ENCODE data around the gene TSEN34. TPM values are rescaled to one million over a fixed set of nuclear protein-coding genes. Genes with fewer than 3 reads are reported as not detected.
"Not testable (repeated sequence)": the region's sequence is repeated elsewhere in the genome, so short reads cannot be mapped to it uniquely, and the experiment has no call there.

TSEN34 gene
- total RNA-seq, 1 experiment from 2014 or later: 103 TPM

GRCh38 chr19:54233941-54234340 is 42.8 kb downstream of the TSEN34 start:
- DNase-seq: no peak
- Histone ChIP-seq H3K36me3 (no peaks in the 10 kb centered on the region), H3K9me3 (peaks cover 4% of the 10 kb centered on the region; the same call in 1 of the 2 replicates), H3K27me3 (peaks cover 12% of the 10 kb centered on the region), H3K4me3 (no peak overlapping the region)

GRCh38 chr19:54239491-54240371 is 48.6 kb downstream of the TSEN34 start:
- not testable (repeated sequence) for H3K4me3 ChIP-seq, H3K9me3 ChIP-seq, DNase-seq, H3K27me3 ChIP-seq, H3K36me3 ChIP-seq

- DNase-seq, H3K36me3 ChIP-seq, H3K4me3 ChIP-seq, H3K9me3 ChIP-seq, H3K27me3 ChIP-seq: not testable (repeated sequence)
Observed at GRCh38 chr19:54240372-54241336, 49.5 kb downstream of the TSEN34 start.

GRCh38 chr19:54242234-54242633 is 51.1 kb downstream of the TSEN34 start:
- not testable (repeated sequence) for H3K4me3 ChIP-seq, DNase-seq, H3K27me3 ChIP-seq, H3K36me3 ChIP-seq, H3K9me3 ChIP-seq

GRCh38 chr19:54242646-54243045 is 51.5 kb downstream of the TSEN34 start, which contains the start of gene LILRA6:
Gene LILRA6, minus strand, starts transcription at chr19:54242790.
- not testable (repeated sequence) for H3K27me3 ChIP-seq, H3K9me3 ChIP-seq, H3K4me3 ChIP-seq, H3K36me3 ChIP-seq, DNase-seq

- not testable (repeated sequence) for H3K36me3 ChIP-seq, DNase-seq, H3K9me3 ChIP-seq
Observed at GRCh38 chr19:54243809-54244208, 52.7 kb downstream of the TSEN34 start.

More at GRCh38 chr19:54243809-54244208, 52.7 kb downstream of the TSEN34 start:
- not testable (repeated sequence) for H3K4me3 ChIP-seq, H3K27me3 ChIP-seq

Other genes with a start within 250 kb of the TSEN34 start
- gene CACNG8, start 228.4 kb upstream of the TSEN34 start, total RNA-seq (2014; rRNA removed; shearing (Covaris generic); ENCODE audit: low replicate concordance): 0.05 TPM in 1 of 2 replicates, not detected in the other
- gene CACNG6, start 199.7 kb upstream of the TSEN34 start, total RNA-seq (2014; rRNA removed; shearing (Covaris generic); ENCODE audit: low replicate concordance): 0.43 TPM in 1 of 2 replicates, not detected in the other
- gene VSTM1, start 127.4 kb upstream of the TSEN34 start, total RNA-seq (2014; rRNA removed; shearing (Covaris generic); ENCODE audit: low replicate concordance): not detected in 2 replicates
- not detected in 2 replicates for gene TARM1, start 109.9 kb upstream of the TSEN34 start, total RNA-seq (2014; rRNA removed; shearing (Covaris generic); ENCODE audit: low replicate concordance)
- not detected in 2 replicates for gene OSCAR, start 90.5 kb upstream of the TSEN34 start, total RNA-seq (2014; rRNA removed; shearing (Covaris generic); ENCODE audit: low replicate concordance)
- 4.8 and 23.1 TPM in 2 replicates for gene NDUFA3, start 88.5 kb upstream of the TSEN34 start, total RNA-seq (2014; rRNA removed; shearing (Covaris generic); ENCODE audit: low replicate concordance)
- 23.9 and 36.5 TPM in 2 replicates for gene TFPT, start 75.7 kb upstream of the TSEN34 start, total RNA-seq (2014; rRNA removed; shearing (Covaris generic); ENCODE audit: low replicate concordance)
- 88.3 and 112 TPM in 2 replicates for gene PRPF31, start 75.6 kb upstream of the TSEN34 start, total RNA-seq (2014; rRNA removed; shearing (Covaris generic); ENCODE audit: low replicate concordance)
- 9.0 and 38.0 TPM in 2 replicates for gene CNOT3, start 53.5 kb upstream of the TSEN34 start, total RNA-seq (2014; rRNA removed; shearing (Covaris generic); ENCODE audit: low replicate concordance)
- gene LENG1, start 31.6 kb upstream of the TSEN34 start, total RNA-seq (2014; rRNA removed; shearing (Covaris generic); ENCODE audit: low replicate concordance): 11.1 and 18.2 TPM in 2 replicates
- gene TMC4, start 18.1 kb upstream of the TSEN34 start, total RNA-seq (2014; rRNA removed; shearing (Covaris generic); ENCODE audit: low replicate concordance): not detected in 2 replicates
- 15.7 and 43.2 TPM in 2 replicates for gene MBOAT7, start 1.7 kb upstream of the TSEN34 start, total RNA-seq (2014; rRNA removed; shearing (Covaris generic); ENCODE audit: low replicate concordance)
- gene RPS9, start 9.6 kb downstream of the TSEN34 start, total RNA-seq (2014; rRNA removed; shearing (Covaris generic); ENCODE audit: low replicate concordance): 3,013 and 3,637 TPM in 2 replicates
- not detected in 2 replicates for gene LILRB3, start 31.7 kb downstream of the TSEN34 start, total RNA-seq (2014; rRNA removed; shearing (Covaris generic); ENCODE audit: low replicate concordance)
- gene LILRA6, start 51.5 kb downstream of the TSEN34 start, total RNA-seq (2014; rRNA removed; shearing (Covaris generic); ENCODE audit: low replicate concordance): not detected in 2 replicates
- not detected in 2 replicates for gene LILRB5, start 66.0 kb downstream of the TSEN34 start, total RNA-seq (2014; rRNA removed; shearing (Covaris generic); ENCODE audit: low replicate concordance)
- gene LILRB2, start 89.8 kb downstream of the TSEN34 start, total RNA-seq (2014; rRNA removed; shearing (Covaris generic); ENCODE audit: low replicate concordance): not detected in 2 replicates
- gene LILRA5, start 121.9 kb downstream of the TSEN34 start, total RNA-seq (2014; rRNA removed; shearing (Covaris generic); ENCODE audit: low replicate concordance): not detected in 2 replicates
- gene LILRA4, start 147.9 kb downstream of the TSEN34 start, total RNA-seq (2014; rRNA removed; shearing (Covaris generic); ENCODE audit: low replicate concordance): not detected in 2 replicates
- gene LAIR1, start 173.6 kb downstream of the TSEN34 start, total RNA-seq (2014; rRNA removed; shearing (Covaris generic); ENCODE audit: low replicate concordance): not detected in 2 replicates
- gene TTYH1, start 224.2 kb downstream of the TSEN34 start, total RNA-seq (2014; rRNA removed; shearing (Covaris generic); ENCODE audit: low replicate concordance): not detected in 2 replicates